Panc1 (cell line): ENCODE results near the gene LYRM4. TPM values are rescaled to one million over a fixed set of nuclear protein-coding genes. Genes with fewer than 3 reads are reported as not detected.

Experiments used
- ATAC-seq: fragments of 200-7000 bp; cut with Tn5 transposase; 2 replicates; pipeline ENCODE4 v1.9.1; 2020; ENCODE audit warnings: mild to moderate bottlenecking, moderate library complexity
- BruUV-seq: library from RNA; stranded (reverse); fragments of 400-500 nt; replicated peaks from 2 replicates; lab custom pipeline; 2021; lab: Mats Ljungman, UMichigan
- CTCF ChIA-PET: fragments of 300-600 bp; sonication (Branson Sonifier 250); formaldehyde crosslinking; loops from one replicate; lab custom pipeline; 2022; ENCODE audit warnings: antibody characterized with exemption; lab: Charles Lee
- POLR2A ChIA-PET: fragments of 300-600 bp; sonication (Branson Sonifier 250); formaldehyde crosslinking; loops from one replicate; lab custom pipeline; 2022; ENCODE audit warnings: antibody characterized with exemption; lab: Charles Lee
- DNase-seq: peaks from one replicate; pipeline ENCODE4 v3.0.0-alpha.2; 2010; ENCODE audit warnings: low read depth, low spot score
- H3K27ac ChIP-seq: 2 replicates; pipeline ENCODE4 v1.5.1; 2011; ENCODE audit warnings: mild to moderate bottlenecking, low read length, inconsistent platforms
- H3K27me3 ChIP-seq: fragments of 200-500 bp; sonication (Bioruptor generic); 2 replicates; pipeline ENCODE4 v1.6.0; 2014; ENCODE audit warnings: low read length, inconsistent platforms; ENCODE audit not compliant: control insufficient read depth, insufficient read depth
- H3K36me3 ChIP-seq: fragments of 200-500 bp; sonication (Bioruptor generic); 2 replicates; pipeline ENCODE4 v1.5.1; 2014; ENCODE audit warnings: inconsistent platforms, mild to moderate bottlenecking, low read length, moderate library complexity; ENCODE audit not compliant: control insufficient read depth, insufficient read depth
- H3K4me1 ChIP-seq: 2 replicates; pipeline ENCODE4 v1.5.1; 2011; ENCODE audit warnings: inconsistent platforms, mild to moderate bottlenecking, low read length, moderate library complexity; ENCODE audit not compliant: control insufficient read depth, insufficient read depth
- H3K4me3 ChIP-seq, 2 experiments: 2 replicates each; pipeline ENCODE4 v1.5.1; 2011 to 2012; ENCODE audit warnings: low read depth in 2 of 2, low read length in 2 of 2, mild to moderate bottlenecking in 2 of 2, inconsistent platforms in 1 of 2, moderate library complexity in 1 of 2
- H3K9me3 ChIP-seq: fragments of 200-500 bp; sonication (Bioruptor generic); 2 replicates; pipeline ENCODE4 v1.5.1; 2014; ENCODE audit warnings: low read depth, mild to moderate bottlenecking, inconsistent platforms, low read length, moderate library complexity; ENCODE audit not compliant: control insufficient read depth, insufficient read depth
- POLR2AphosphoS5 ChIP-seq: IDR thresholded peaks from 2 replicates; pipeline ENCODE4 v1.6.1; 2012; ENCODE audit warnings: mild to moderate bottlenecking, low read depth, low read length, moderate library complexity
- SIN3A ChIP-seq: IDR thresholded peaks from 2 replicates; pipeline ENCODE4 v1.6.1; 2012; ENCODE audit warnings: low read depth, mild to moderate bottlenecking, low read length, moderate library complexity, borderline replicate concordance; ENCODE audit not compliant: insufficient read depth
- TCF7L2 ChIP-seq: IDR thresholded peaks from 2 replicates; pipeline ENCODE4 v1.6.1; 2011; ENCODE audit warnings: mild to moderate bottlenecking, low read depth, low read length, inconsistent platforms
- in situ Hi-C: cut with HindIII; loops from 2 replicates; pipeline ENCODE4 v1.10.0; 2016; ENCODE audit warnings: low sequenced_read_pairs, low pct_unique_long_range_greater_than_20kb
- intact Hi-C: fragments of 100-400 bp; cut with micrococcal nuclease; formaldehyde crosslinking; loops from one replicate; pipeline ENCODE4 v1.10.0; 2022; ENCODE audit not compliant: unreplicated experiment
- total RNA-seq: library from RNA; stranded (reverse); gene quantifications from one replicate; pipeline ENCODE4 v1.2.1, GENCODE V29; 2021; ENCODE audit not compliant: unreplicated experiment
- TF ChIP-seq, protein P1 (sequence below), 2 experiments: IDR thresholded peaks; 2 replicates each; pipeline ENCODE4 v1.6.1; 2011 to 2012; ENCODE audit warnings: low read depth in 2 of 2, control low read depth in 1 of 2, low read length in 1 of 2, mild to moderate bottlenecking in 1 of 2, moderate library complexity in 1 of 2; ENCODE audit not compliant: insufficient read depth in 1 of 2
- TF ChIP-seq, protein P2 (sequence below): fragments of 450-650 bp; IDR thresholded peaks from 2 replicates; pipeline ENCODE4 v1.5.1; 2017; ENCODE audit warnings: mild to moderate bottlenecking

LYRM4 gene
- total RNA-seq, 1 experiment from 2014 or later = 27.4 TPM

DNA sequence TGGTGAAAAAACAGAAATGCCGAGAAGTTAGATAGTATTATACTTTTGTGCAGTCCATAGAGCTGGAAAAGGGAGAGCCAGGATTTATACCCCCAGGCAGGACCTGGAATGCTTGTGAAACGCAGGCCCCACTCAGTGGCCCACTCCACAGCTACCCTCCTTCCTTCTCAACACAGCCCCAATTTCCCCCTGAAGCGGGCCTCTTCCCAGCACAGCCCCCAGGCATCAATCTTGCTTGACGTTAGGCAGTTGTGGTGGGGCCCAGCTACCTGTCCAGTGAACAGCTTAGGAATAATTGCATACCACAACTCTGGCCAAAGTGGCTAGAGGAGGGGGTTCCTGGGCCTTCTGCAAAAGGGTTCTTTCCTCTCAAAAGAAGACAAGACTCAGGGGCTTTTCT is 114.4 kb downstream of the LYRM4 start:
- H3K4me1 ChIP-seq = no peaks in the 10 kb centered on the region
- H3K36me3 ChIP-seq = no peaks in the 10 kb centered on the region
- ChIA-PET CTCF (no interaction called here), POLR2A (interaction anchor here (0.6 kb wide), 1 partner anchor 261 kb away, joined by 4 read pairs; no protein-coding TSS in a partner anchor)
- intact Hi-C loops = no loop called here
- no peak overlapping the region for H3K4me3 ChIP-seq
- H3K27me3 ChIP-seq = no peaks in the 10 kb centered on the region
- TF ChIP-seq TCF7L2 (no peak), SIN3A (no peak), POLR2AphosphoS5 (no peak)
- TF ChIP-seq, protein P1, sequence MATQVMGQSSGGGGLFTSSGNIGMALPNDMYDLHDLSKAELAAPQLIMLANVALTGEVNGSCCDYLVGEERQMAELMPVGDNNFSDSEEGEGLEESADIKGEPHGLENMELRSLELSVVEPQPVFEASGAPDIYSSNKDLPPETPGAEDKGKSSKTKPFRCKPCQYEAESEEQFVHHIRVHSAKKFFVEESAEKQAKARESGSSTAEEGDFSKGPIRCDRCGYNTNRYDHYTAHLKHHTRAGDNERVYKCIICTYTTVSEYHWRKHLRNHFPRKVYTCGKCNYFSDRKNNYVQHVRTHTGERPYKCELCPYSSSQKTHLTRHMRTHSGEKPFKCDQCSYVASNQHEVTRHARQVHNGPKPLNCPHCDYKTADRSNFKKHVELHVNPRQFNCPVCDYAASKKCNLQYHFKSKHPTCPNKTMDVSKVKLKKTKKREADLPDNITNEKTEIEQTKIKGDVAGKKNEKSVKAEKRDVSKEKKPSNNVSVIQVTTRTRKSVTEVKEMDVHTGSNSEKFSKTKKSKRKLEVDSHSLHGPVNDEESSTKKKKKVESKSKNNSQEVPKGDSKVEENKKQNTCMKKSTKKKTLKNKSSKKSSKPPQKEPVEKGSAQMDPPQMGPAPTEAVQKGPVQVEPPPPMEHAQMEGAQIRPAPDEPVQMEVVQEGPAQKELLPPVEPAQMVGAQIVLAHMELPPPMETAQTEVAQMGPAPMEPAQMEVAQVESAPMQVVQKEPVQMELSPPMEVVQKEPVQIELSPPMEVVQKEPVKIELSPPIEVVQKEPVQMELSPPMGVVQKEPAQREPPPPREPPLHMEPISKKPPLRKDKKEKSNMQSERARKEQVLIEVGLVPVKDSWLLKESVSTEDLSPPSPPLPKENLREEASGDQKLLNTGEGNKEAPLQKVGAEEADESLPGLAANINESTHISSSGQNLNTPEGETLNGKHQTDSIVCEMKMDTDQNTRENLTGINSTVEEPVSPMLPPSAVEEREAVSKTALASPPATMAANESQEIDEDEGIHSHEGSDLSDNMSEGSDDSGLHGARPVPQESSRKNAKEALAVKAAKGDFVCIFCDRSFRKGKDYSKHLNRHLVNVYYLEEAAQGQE (IDR thresholded peaks at IDR 0.05; ENCODE audit: insufficient read depth in 1 of 2, low read depth in 2 of 2, low read length in 1 of 2) = no peak
- TF ChIP-seq, protein P2, sequence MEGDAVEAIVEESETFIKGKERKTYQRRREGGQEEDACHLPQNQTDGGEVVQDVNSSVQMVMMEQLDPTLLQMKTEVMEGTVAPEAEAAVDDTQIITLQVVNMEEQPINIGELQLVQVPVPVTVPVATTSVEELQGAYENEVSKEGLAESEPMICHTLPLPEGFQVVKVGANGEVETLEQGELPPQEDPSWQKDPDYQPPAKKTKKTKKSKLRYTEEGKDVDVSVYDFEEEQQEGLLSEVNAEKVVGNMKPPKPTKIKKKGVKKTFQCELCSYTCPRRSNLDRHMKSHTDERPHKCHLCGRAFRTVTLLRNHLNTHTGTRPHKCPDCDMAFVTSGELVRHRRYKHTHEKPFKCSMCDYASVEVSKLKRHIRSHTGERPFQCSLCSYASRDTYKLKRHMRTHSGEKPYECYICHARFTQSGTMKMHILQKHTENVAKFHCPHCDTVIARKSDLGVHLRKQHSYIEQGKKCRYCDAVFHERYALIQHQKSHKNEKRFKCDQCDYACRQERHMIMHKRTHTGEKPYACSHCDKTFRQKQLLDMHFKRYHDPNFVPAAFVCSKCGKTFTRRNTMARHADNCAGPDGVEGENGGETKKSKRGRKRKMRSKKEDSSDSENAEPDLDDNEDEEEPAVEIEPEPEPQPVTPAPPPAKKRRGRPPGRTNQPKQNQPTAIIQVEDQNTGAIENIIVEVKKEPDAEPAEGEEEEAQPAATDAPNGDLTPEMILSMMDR = no peak
- DNase-seq (no peak), ATAC-seq (no peak)
- no TSS peak for BruUV-seq
- in situ Hi-C loops = no loop called here
- H3K9me3 ChIP-seq = no peaks in the 10 kb centered on the region
- H3K27ac ChIP-seq = no peak overlapping the region

DNA sequence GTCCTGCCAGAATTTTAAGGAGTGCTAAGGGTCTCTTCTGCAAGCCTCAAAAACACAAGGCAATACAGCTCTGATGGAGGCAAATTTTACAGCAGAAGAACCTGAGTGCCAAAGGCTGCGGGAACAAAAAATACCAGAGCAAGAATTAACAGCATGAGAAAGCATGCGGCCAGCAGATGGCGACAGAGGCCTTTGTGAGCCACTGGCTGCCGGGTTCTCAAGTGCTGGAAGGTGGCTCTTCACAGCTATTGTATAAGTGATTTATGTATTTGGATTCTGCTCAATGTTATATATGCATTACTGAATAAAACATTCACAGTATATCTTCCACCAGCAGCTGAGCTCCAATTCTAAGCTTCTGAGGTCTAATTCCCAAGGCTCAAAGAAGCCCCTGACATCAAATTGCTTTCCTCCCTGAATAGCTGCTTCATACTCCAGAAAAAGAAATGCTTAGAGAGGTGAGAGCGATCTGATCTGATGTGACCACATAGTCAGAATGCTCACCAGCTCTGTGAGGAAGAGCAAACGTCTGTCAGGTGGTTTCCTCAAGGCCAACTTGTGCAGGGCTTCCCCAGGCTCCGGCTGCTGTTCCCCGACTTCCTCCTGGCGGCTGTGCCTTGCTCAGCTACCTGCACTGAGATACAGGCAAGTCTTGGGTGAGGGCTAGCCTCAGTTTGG is 117.0 kb downstream of the LYRM4 start:
- DNase-seq = peak; percentile 46
- Histone ChIP-seq H3K36me3 (no peaks in the 10 kb centered on the region), H3K4me1 (no peaks in the 10 kb centered on the region), H3K4me3 (no peak overlapping the region), H3K27me3 (no peaks in the 10 kb centered on the region), H3K27ac (no peak overlapping the region), H3K9me3 (no peaks in the 10 kb centered on the region)
- ATAC-seq = peak; percentile 90
- intact Hi-C loops = loop anchor here (2.0 kb wide), 1 partner anchor 259 kb away; no protein-coding TSS in a partner anchor
- in situ Hi-C loops = no loop called here
- TF ChIP-seq, protein P1 (IDR thresholded peaks at IDR 0.05; ENCODE audit: insufficient read depth in 1 of 2, low read depth in 2 of 2, low read length in 1 of 2) = no peak
- TF ChIP-seq SIN3A (no peak), TCF7L2 (no peak), POLR2AphosphoS5 (no peak)
- TF ChIP-seq, protein P2 = peak; percentile 95
- ChIA-PET POLR2A (no interaction called here), CTCF (interaction anchor here (0.7 to 1.4 kb wide), 6 partner anchors 13 to 258 kb away, joined by 3 to 8 read pairs (median 4); no protein-coding TSS in a partner anchor)
- BruUV-seq = no TSS peak
